Neuronal stem cell (in vitro differentiated cells): ENCODE results near the gene CD200.
"Not testable (repeated sequence)": the region's sequence is repeated elsewhere in the genome, so short reads cannot be mapped to it uniquely, and the experiment has no call there.

Experiments
- DNase-seq: peaks from one replicate; pipeline ENCODE4 v3.0.0-alpha.2; 2013; ENCODE audit warnings: low spot score
- H2AFZ ChIP-seq: one replicate; pipeline ENCODE4 v1.6.1; 2013; ENCODE audit warnings: mild to moderate bottlenecking, low read length, inconsistent platforms
- H2AK5ac ChIP-seq: 2 replicates; pipeline ENCODE4 v1.6.1; 2013; ENCODE audit warnings: low read depth, mild to moderate bottlenecking, inconsistent platforms, low read length, moderate library complexity, mixed read lengths
- H2BK120ac ChIP-seq: 2 replicates; pipeline ENCODE4 v1.6.1; 2013; ENCODE audit warnings: low read depth, mild to moderate bottlenecking, inconsistent platforms, low read length, moderate library complexity, mixed read lengths
- H2BK12ac ChIP-seq: one replicate; pipeline ENCODE4 v1.6.1; 2013; ENCODE audit warnings: low read length, inconsistent platforms
- H2BK15ac ChIP-seq: 2 replicates; pipeline ENCODE4 v1.6.1; 2013; ENCODE audit warnings: mild to moderate bottlenecking, low read length, inconsistent platforms, mixed read lengths
- H2BK5ac ChIP-seq: one replicate; pipeline ENCODE4 v1.6.1; 2013; ENCODE audit warnings: inconsistent platforms, mild to moderate bottlenecking, low read length, moderate library complexity
- H3K14ac ChIP-seq: one replicate; pipeline ENCODE4 v1.6.1; 2013; ENCODE audit warnings: low read length, inconsistent platforms
- H3K18ac ChIP-seq: 2 replicates; pipeline ENCODE4 v1.6.1; 2013; ENCODE audit warnings: low read length, inconsistent platforms
- H3K23ac ChIP-seq: 2 replicates; pipeline ENCODE4 v1.6.1; 2013; ENCODE audit warnings: low read depth, mild to moderate bottlenecking, mixed read lengths, low read length, inconsistent platforms; ENCODE audit not compliant: poor library complexity
- H3K27ac ChIP-seq: replicated peaks from 3 replicates; pipeline ENCODE4 v1.5.1; 2013; ENCODE audit warnings: low read length, inconsistent platforms
- H3K27me3 ChIP-seq, 3 experiments: 2 replicates each; pipeline ENCODE4 v1.6.1; 2013; ENCODE audit warnings: low read length in 3 of 3, mild to moderate bottlenecking in 2 of 3, inconsistent platforms in 1 of 3, low read depth in 1 of 3, mixed read lengths in 1 of 3, moderate library complexity in 1 of 3; ENCODE audit not compliant: control insufficient read depth in 3 of 3, insufficient read depth in 3 of 3
- H3K36me3 ChIP-seq, 2 donors: replicated peaks in 1 of 2; 2 replicates each; pipeline ENCODE4 v1.6.1; 2013; ENCODE audit warnings: low read length in 2 of 2; ENCODE audit not compliant: control insufficient read depth in 2 of 2, insufficient read depth in 2 of 2
- H3K4ac ChIP-seq: 2 replicates; pipeline ENCODE4 v1.6.1; 2013; ENCODE audit warnings: inconsistent platforms, mild to moderate bottlenecking, low read length, moderate library complexity
- H3K4me1 ChIP-seq, 2 donors: 1 replicate in 1 of 2; 2 replicates in 1 of 2; pipeline ENCODE4 v1.6.1; 2013; ENCODE audit warnings: low read length in 2 of 2, low read depth in 1 of 2; ENCODE audit not compliant: control insufficient read depth in 2 of 2, insufficient read depth in 1 of 2
- H3K4me2 ChIP-seq: one replicate; pipeline ENCODE4 v1.6.1; 2013; ENCODE audit warnings: mild to moderate bottlenecking, low read length, inconsistent platforms; ENCODE audit not compliant: insufficient read depth, poor library complexity, severe bottlenecking
- H3K4me3 ChIP-seq, 2 donors: 2 replicates each; pipeline ENCODE4 v1.5.1; 2013; ENCODE audit warnings: low read length in 2 of 2, mild to moderate bottlenecking in 2 of 2, inconsistent platforms in 1 of 2, moderate library complexity in 1 of 2
- H3K79me1 ChIP-seq: one replicate; pipeline ENCODE4 v1.6.1; 2013; ENCODE audit warnings: low read depth, mild to moderate bottlenecking, inconsistent platforms, low read length, moderate library complexity
- H3K9ac ChIP-seq: one replicate; pipeline ENCODE4 v1.6.1; 2013; ENCODE audit warnings: mild to moderate bottlenecking, low read depth, low read length, inconsistent platforms; ENCODE audit not compliant: poor library complexity
- H3K9me3 ChIP-seq, 2 donors: replicated peaks in 1 of 2; 2 replicates each; pipeline versions ENCODE3 to v1.6.1; 2013; ENCODE audit warnings: low read length in 2 of 2, mild to moderate bottlenecking in 2 of 2, inconsistent platforms in 1 of 2, low read depth in 1 of 2, mixed read lengths in 1 of 2, moderate library complexity in 1 of 2; ENCODE audit not compliant: control insufficient read depth in 2 of 2, insufficient read depth in 1 of 2
- H4K8ac ChIP-seq: one replicate; pipeline ENCODE4 v1.6.1; 2013; ENCODE audit warnings: low read depth, mild to moderate bottlenecking, inconsistent platforms, low read length, moderate library complexity
- H4K91ac ChIP-seq: one replicate; pipeline ENCODE4 v1.6.1; 2013; ENCODE audit warnings: low read length, low read depth, mild to moderate bottlenecking, inconsistent platforms; ENCODE audit not compliant: poor library complexity
- WGBS, 2 donors: extraction: QIAGEN DNeasy Blood & Tissue Kit; methylation state at CpG; one replicate each; pipeline ENCODE4 v1.1.7; 2013; ENCODE audit warnings: missing lambda C conversion rate in 2 of 2, mixed read lengths in 1 of 2; ENCODE audit not compliant: insufficient read length in 2 of 2, insufficient replicate concordance in 1 of 2; ENCODE audit errors: extremely low coverage in 2 of 2; 5-methylcytosine and 5-hydroxymethylcytosine counted together

Gene CD200

GRCh38 chr3:112399554-112399953 is 66.6 kb downstream of the CD200 start:
- WGBS, 2 donors, result no CpG with 5 or more reads among the region's 6 CpGs
- H3K4me2 ChIP-seq, H3K36me3 ChIP-seq, H3K9me3 ChIP-seq, H3K27me3 ChIP-seq, H2BK5ac ChIP-seq, H4K91ac ChIP-seq, H3K4ac ChIP-seq, H2BK15ac ChIP-seq, H3K27ac ChIP-seq, H3K14ac ChIP-seq, H4K8ac ChIP-seq, H3K4me1 ChIP-seq, H3K9ac ChIP-seq, DNase-seq, H2AFZ ChIP-seq, H3K18ac ChIP-seq, H3K4me3 ChIP-seq, H2BK12ac ChIP-seq, H3K79me1 ChIP-seq, H2BK120ac ChIP-seq, H3K23ac ChIP-seq, H2AK5ac ChIP-seq: not testable (repeated sequence)

- not testable (repeated sequence) for H2AFZ ChIP-seq, H2BK120ac ChIP-seq, H3K4me2 ChIP-seq, H3K79me1 ChIP-seq, H3K9me3 ChIP-seq, H3K4me1 ChIP-seq, H3K4me3 ChIP-seq, H2BK12ac ChIP-seq, H3K9ac ChIP-seq, H3K14ac ChIP-seq, H4K8ac ChIP-seq, H3K27ac ChIP-seq, H3K4ac ChIP-seq, H2BK15ac ChIP-seq, H2BK5ac ChIP-seq, H2AK5ac ChIP-seq, H3K18ac ChIP-seq, H3K23ac ChIP-seq, H4K91ac ChIP-seq, H3K36me3 ChIP-seq, DNase-seq, H3K27me3 ChIP-seq
- no CpG with 5 or more reads among the region's 5 CpGs for WGBS, 2 donors
Measured at GRCh38 chr3:112400317-112400716, 67.4 kb downstream of the CD200 start.

- H4K91ac ChIP-seq, result no peak overlapping the region
- H2BK15ac ChIP-seq, result no peak overlapping the region
- H2AK5ac ChIP-seq, result no peak overlapping the region
- no peak overlapping the region for H3K27ac ChIP-seq
- H3K27me3 ChIP-seq, result no peaks in the 10 kb centered on the region
- no peak overlapping the region for H2AFZ ChIP-seq
- no CpG with 5 or more reads among the region's 2 CpGs for WGBS, 2 donors
- H2BK5ac ChIP-seq, result no peak overlapping the region
- H3K4me3 ChIP-seq, result no peak overlapping the region
- H3K9ac ChIP-seq, result no peak overlapping the region
- H3K4ac ChIP-seq, result no peak overlapping the region
- DNase-seq, result no peak
- H3K18ac ChIP-seq, result no peak overlapping the region
- no peak overlapping the region for H4K8ac ChIP-seq
- no peak overlapping the region for H2BK12ac ChIP-seq
- no peak overlapping the region for H3K23ac ChIP-seq
- H3K79me1 ChIP-seq, result no peaks in the 10 kb centered on the region
- H3K4me2 ChIP-seq, result no peak overlapping the region
- H3K9me3 ChIP-seq, result no peaks in the 10 kb centered on the region
- H3K14ac ChIP-seq, result no peak overlapping the region
- H2BK120ac ChIP-seq, result no peak overlapping the region
- H3K4me1 ChIP-seq, result peaks cover 0 to 1% of the 10 kb centered on the region in 2 donors
- no peaks in the 10 kb centered on the region for H3K36me3 ChIP-seq
Measured at GRCh38 chr3:112401617-112402016, 68.7 kb downstream of the CD200 start.

- Histone ChIP-seq H3K18ac (no peak overlapping the region), H2BK12ac (no peak overlapping the region), H2AFZ (no peak overlapping the region), H3K4ac (no peak overlapping the region), H2BK120ac (no peak overlapping the region), H2AK5ac (no peak overlapping the region), H3K36me3 (no peaks in the 10 kb centered on the region), H3K14ac (no peak overlapping the region), H3K27ac (no peak overlapping the region), H3K9ac (no peak overlapping the region), H3K4me3 (no peak overlapping the region), H2BK5ac (no peak overlapping the region), H3K9me3 (no peaks in the 10 kb centered on the region), H4K8ac (no peak overlapping the region), H2BK15ac (no peak overlapping the region), H3K79me1 (no peaks in the 10 kb centered on the region), H3K4me1 (peaks cover 0 to 1% of the 10 kb centered on the region in 2 donors), H3K4me2 (no peak overlapping the region), H3K23ac (no peak overlapping the region), H4K91ac (no peak overlapping the region), H3K27me3 (no peaks in the 10 kb centered on the region)
- DNase-seq, result no peak
- WGBS, 2 donors, result no CpG with 5 or more reads among the region's 2 CpGs
Measured at GRCh38 chr3:112403103-112403502, 70.1 kb downstream of the CD200 start.
